HT1080 (cell line): ENCODE data around the gene CMTM7. TPM values are rescaled to one million over a fixed set of nuclear protein-coding genes. Genes with fewer than 3 reads are reported as not detected.

Source experiments
- total RNA-seq: library from RNA; depleted of rRNA; stranded (reverse); fragments of >200 nt; shearing (Covaris generic); gene quantifications from 2 replicates; pipeline ENCODE4 v1.2.3, GENCODE V29; 2014; rRNA removed

Gene CMTM7
- total RNA-seq, 1 experiment from 2014 or later: 57.9 TPM

Other genes with a start within 250 kb of the CMTM7 start
- gene CMTM8, start 153.2 kb upstream of the CMTM7 start, total RNA-seq: 3.2 and 10.4 TPM in 2 replicates
- 63.6 and 90.6 TPM in 2 replicates for gene CMTM6, start 111.0 kb downstream of the CMTM7 start, total RNA-seq
- gene DYNC1LI1, start 179.0 kb downstream of the CMTM7 start, total RNA-seq: 49.1 and 54.9 TPM in 2 replicates